ENCODE measurements around the gene EGR4.

- TF ChIP-seq CTCF (IDR thresholded peaks at IDR 0.05; ENCODE audit: low read depth, low read length) (peak; percentile 75), POLR2A (IDR thresholded peaks at IDR 0.05; ENCODE audit: extremely low read depth, insufficient read length) (no peak), MYC (IDR thresholded peaks at IDR 0.05; ENCODE audit: low read depth, low read length) (no peak)
These were observed 3.1 kb downstream of the EGR4 start for GRCh38 chr2:73290049-73290839.
